GM18861 (cell line): Measurements from ENCODE around the gene DUSP3.

ENCODE experiments used
- ATAC-seq: cut with Tn5 transposase; IDR thresholded peaks from one replicate; pipeline ENCODE4 v1.9.1; 2021; ENCODE audit not compliant: unreplicated experiment

The DUSP3 gene

DNA sequence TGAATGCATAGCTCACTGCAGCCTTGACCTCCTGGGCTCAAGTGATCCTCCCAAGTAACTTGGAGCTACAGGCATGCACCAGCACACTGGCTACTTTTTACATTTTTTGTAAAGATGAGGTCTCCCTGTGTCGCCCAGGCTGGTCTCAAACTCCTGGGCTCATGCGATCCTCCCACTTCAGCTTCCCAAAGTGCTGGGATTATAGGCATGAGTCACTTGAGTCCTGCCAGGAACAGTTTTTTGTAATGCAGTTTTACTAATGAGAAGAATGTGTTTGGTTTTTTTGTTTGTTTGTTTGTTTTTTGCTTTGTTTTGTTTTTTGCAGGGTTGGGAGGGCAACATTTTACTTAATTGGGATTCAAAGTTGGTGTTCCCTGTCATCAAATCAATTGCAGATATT lies 42.4 kb downstream of the DUSP3 start:
- no peak for ATAC-seq

DNA sequence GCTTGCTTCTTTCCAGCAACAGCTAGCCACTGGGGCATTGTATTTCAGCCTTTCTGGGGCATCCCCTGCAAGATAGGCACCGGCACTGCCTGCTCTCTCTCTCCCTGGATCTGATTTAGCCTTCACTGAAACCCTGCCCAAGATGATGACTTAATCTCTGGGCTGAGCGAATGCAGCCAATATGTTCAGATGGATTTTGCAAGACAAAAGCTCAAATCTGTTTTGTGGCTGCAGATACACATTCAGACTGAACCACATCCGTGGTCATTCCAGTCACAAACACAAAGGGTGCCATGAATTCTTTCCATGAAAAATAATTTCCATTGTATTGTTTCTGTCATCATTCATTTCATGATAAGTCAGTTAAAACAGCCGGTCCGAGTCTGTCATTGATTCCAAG lies 44.4 kb downstream of the DUSP3 start:
- ATAC-seq = no peak

DNA sequence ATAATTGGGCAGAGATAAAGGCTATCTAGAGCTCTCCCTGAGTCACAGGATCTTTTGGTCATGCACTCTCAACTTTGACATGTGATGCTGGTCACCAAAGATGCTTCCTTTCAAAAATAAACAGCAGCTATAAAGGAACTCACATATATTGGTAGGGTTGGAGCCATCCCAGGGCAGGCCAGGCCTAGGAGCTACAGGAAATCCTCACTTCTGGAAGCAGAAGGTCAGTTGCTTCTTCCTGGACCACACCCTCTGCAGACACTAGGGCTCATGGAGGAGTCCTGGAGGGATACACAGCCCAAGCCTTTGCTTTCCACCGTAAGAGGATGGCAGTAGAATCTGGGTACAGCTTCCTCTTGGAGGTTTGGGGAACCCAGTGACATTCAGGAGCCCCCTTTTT lies 44.8 kb downstream of the DUSP3 start:
- no peak for ATAC-seq

DNA sequence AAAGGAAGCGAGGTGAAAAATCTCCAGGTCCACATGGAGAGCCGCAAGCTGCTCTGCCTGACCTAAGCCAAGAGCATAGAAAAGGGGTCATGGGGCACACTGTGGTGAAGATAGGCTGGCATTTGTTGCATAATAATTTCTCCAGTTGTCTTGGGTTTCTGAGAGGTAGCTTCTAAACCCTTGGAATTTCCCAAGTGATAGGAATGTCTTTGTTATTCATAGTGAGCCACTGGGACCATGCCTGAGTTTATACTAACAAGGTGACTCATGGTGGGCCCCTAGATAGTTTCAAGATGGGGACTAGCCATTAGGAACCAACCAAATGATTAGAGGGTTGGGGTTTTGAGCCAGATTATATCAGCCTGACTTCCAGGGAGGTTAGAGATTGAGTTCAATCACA lies 45.8 kb downstream of the DUSP3 start:
- ATAC-seq = no peak

DNA sequence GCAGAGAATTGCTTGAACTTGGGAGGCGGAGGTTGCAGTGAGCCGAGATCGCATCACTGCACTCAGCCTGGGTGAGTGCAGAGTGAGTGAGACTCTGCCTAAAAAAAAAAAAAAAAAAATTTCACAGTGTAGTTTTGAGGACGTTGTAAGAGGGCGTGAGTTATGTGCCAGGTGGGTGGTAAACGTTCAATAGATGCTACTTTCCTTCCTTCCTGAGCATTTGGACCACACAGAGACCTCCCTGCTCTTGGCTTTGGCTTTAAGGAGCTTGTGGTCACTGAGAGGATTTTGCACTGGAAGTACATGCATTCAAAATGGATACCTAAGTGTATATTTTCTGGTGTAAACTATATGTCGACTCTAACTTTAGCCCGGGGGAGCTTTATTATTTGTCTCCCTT lies 50.7 kb downstream of the DUSP3 start:
- no peak for ATAC-seq

DNA sequence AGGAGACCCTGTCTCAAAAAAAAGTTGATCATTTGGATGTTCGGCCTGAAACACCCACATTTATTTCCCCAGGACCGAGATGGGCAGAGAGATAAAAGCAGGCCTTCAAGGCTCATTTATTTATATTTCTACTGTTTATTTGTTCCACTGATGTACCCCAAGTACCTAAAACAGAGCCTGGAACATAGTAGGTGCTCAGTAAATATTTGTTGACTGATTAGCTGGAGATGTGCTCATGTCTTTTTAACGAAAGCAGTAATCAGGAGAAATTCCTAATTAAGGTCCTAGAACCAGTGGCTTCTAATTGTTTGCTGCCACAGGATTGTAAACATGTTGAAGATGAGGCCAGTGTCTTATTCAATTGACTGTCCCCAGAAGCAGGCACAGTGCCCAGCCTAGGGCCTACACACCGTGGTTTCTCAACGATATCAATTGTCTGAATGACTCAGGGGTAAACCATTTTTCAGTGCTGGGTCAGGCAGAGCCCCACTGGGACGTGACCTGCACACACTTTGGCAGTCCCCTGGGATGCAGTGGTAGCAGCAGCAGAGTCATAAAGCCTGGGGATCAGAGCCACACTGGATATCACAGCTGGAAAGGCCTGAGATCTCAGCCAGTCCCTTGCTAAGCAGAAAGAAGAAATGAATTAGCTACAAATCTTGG lies 54.9 kb downstream of the DUSP3 start:
- ATAC-seq = no peak

DNA sequence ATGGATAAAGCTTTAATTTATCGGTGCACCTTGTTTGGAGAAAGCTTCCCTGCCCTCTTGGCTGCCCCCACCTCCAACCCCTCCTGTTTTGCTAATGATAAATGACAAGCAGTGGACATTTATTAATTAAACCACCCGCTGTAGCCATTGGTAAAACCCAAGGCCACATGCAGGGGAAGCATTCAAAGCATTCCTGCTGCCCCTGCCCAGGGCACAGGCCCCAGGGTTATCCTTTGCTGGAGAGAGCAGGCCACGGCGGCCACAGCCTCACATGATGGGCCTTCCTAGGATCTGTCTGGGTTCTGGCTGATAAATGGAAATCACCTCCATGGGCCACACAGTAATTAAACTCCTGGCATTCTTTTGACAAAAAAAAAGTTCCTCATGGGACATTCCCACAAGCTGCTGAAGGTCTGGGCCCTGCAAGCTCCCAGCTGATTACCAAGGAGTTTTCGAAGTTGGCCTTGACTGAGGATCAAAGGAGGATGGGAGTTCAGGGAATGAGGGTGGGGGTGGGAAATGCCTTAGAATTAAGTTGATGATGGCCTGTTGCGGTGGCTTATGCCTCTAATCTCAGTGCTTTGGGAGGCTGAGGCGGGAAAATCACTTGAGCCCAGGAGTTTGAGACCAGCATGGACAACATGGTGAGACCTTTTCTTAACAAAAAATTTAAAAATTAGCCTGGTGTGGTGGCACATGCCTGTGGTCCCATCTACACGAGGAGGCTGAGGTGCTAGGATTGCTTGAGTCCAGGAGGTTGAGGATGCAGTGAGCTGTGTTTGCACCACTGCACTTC lies 55.7 kb downstream of the DUSP3 start:
- no peak for ATAC-seq

DNA sequence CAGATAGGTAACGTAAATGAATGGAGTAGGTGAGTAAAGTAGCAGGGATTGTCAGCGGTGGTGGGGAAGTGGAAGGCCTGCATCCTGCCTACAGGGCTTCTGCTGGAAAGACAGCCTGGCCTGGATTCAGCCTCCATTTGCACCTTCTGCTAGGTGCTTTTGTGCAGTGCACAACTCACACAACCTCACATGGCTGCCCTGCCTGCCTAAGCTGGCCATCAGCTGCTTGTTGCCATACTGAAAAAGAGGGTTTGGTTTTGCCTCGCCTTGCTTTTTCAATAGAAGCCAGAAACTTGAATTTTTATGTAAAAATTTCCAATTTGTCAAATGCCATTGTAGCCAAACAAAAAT lies 56.5 kb downstream of the DUSP3 start:
- no peak for ATAC-seq

DNA sequence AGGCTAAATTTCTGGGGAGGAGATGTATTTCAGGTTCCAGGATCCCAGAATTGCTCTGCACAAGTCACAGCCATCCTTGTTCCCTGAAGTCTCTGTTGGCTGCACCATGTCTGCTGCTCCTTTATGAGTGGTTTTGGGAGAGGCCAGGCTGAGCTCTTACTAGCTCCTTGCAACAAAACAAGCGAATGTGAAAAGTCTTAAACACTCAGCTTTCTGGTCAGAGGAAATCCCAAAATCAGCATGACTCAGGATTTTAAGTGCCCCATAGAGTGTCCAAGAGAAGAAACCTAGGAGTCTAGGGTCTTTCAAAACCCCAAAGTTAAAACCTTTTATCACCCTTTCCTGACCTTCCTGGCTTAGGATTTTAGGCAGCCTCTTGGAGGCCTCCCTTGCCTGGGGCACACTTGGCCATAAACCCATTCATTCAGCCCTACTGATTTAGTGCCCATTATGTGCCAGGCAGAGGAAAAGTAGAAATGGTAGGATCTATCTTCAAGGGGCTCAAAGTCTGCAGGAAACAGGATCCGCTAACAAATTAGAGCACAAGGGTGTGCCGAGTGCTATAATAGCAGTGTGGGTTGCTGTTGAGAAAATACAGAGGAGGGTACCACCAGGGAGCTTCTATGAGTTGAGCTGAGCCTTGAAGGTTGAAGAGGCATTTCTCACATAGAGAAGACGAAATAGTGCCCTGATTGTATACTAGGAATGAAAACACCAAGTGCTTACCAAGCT lies 57.1 kb downstream of the DUSP3 start:
- no peak for ATAC-seq

DNA sequence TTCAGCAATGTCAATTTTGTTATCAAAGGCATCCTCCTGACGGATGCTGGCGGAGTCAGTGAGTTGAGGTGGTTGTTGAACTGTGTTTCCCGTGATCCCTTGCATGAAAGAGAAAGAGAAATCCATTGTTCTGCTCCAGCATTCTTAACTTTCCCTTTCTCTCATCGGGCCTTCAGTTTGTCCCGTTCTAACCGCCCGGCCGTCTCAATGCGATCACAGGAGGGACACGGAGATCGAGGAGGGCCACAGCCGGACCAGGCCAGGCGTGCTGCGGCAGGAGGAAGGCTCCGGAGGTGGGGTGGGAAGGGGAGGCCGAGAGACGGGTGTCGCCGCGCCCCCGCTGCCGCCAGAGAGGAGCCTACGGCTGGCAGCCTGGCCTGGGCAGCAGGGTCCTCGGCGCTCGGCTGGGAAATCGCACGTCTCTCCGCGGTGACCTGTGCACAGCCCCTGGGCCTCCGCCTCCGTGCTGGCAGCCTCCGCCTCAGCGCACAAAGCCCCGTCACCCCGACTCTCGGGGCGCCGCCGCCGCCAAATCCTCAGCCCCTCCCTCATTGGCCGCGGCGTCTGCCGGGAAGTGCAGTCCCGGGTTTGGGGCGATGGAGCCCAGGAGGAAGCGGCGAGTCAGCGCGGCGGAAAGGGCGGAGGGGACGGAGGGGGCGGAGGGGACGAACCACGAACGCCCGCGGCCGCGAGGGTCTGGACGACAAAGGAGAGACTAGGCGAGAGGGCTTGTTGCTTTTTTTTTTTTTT lies 58.3 kb downstream of the DUSP3 start:
- no peak for ATAC-seq

DNA sequence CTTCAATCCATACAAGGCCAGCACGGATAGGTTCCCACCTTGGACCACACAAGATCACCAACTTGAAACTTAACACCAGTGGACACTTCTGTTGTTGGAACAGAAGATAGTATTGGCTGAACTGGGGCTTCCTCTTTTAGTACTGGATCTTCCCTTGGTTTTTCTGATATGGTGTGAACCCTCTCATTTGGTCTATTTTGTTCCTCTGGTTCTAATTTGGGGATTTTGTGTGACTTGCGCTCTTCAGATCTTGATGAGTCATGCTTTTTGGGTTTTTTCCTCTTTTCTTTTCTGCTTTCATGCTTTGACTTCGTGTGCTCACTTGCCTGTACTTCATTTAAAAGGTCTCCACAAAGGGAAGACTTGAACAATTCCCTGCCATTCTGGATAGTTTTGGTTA lies 59.2 kb downstream of the DUSP3 start:
- ATAC-seq = no peak

DNA sequence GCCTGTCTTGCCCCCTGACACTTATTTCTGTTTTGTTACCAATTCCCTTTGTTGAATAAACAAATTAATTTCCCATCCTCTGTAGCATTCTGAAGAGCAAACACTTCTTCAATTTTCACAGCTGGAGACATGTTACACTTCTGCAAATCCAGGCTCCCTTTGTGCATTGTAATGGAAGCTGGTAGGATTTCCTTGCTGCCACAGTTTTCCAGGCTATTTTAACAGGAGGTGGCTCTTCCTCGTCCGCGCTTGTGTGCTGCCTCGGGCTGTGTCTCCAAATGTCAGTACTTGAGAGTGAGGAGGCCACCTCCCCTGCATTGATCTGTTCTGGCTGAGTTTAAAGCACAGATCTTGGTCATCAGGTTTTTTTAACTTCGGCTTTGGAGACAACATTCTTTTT lies 60.2 kb downstream of the DUSP3 start:
- ATAC-seq = no peak

DNA sequence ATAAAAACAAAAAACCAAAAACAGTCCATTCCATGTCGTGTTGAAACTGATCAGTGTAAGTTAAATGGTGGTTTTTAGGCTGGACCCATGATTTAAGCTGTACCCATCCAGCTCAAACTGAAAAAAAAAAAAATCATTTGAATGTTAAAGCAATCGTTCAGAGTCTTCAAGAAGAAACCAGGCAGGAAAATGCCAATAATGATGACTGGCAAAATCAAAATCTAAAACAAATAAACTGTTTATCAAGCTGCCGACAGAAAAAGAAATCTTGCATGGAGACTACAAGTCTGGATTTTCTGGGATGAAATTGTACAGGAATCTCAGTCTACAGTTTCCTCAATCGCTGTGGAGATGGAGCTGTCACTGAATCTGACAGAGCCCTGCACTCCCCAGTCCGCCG lies 60.9 kb downstream of the DUSP3 start:
- no peak for ATAC-seq
